Measurements from ENCODE around the gene NCF4. TPM values are rescaled to one million over a fixed set of nuclear protein-coding genes. Genes with fewer than 3 reads are reported as not detected.

Gene NCF4
- total and polyA plus RNA-seq, 9 of the 15 experiments (the other 6 are each of a cell fraction or from before 2014, with no cell fraction given): 0.04 to 0.95 (median 0.33) TPM

- TF ChIP-seq REST (IDR thresholded peaks at IDR 0.05; ENCODE audit: borderline replicate concordance) (peak; percentile 91), REST (CRISPR knock-in tag; IDR thresholded peaks at IDR 0.05; ENCODE audit: low read depth) (peak; percentile 88), ZNF445 (CRISPR knock-in tag; IDR thresholded peaks at IDR 0.05; ENCODE audit: low read depth) (no peak), ZSCAN29 (IDR thresholded peaks at IDR 0.05) (no peak), ZNF316 (IDR thresholded peaks at IDR 0.05) (no peak), MLLT1 (IDR thresholded peaks at IDR 0.05) (no peak), SAFB (IDR thresholded peaks at IDR 0.05; ENCODE audit: borderline replicate concordance, low read depth, low read length) (no peak), MIER1 (IDR thresholded peaks at IDR 0.05; ENCODE audit: low read depth) (0 out of 2 replicates have a peak, but pooled peaks have one; percentile 72)
These were observed 4.5 kb downstream of the NCF4 start (continued) for GRCh38 chr22:36865346-36865745.

Measured in K562 (cell line).